IPS DF 4.7 (cell line): ENCODE results near the gene DENND4B.

Source experiments
- DNase-seq: peaks from one replicate; pipeline ENCODE4 v3.0.0-alpha.2; 2013; ENCODE audit warnings: low spot score; ENCODE audit errors: extremely low read depth

The DENND4B gene

GRCh38 chr1:153973071-153973470 lies 26.6 kb upstream of the DENND4B start:
- no peak for DNase-seq

GRCh38 chr1:153970346-153970745 lies 23.8 kb upstream of the DENND4B start:
- DNase-seq: no peak

- DNase-seq: no peak
Measured at GRCh38 chr1:153968972-153969371, 22.5 kb upstream of the DENND4B start.

- no peak for DNase-seq
Measured at GRCh38 chr1:153968408-153968807, 21.9 kb upstream of the DENND4B start.

- DNase-seq: no peak
Measured at GRCh38 chr1:153968000-153968363, 21.5 kb upstream of the DENND4B start.

GRCh38 chr1:153967107-153967999 lies 20.8 kb upstream of the DENND4B start, which contains the start of gene CREB3L4:
TSS of gene CREB3L4 (plus strand) at chr1:153967902. CDS start at chr1:153968526, 624 bp downstream.
- DNase-seq: peak; percentile 99

GRCh38 chr1:153963850-153964331 lies 17.4 kb upstream of the DENND4B start:
- DNase-seq: no peak

- no peak for DNase-seq
Measured at GRCh38 chr1:153963030-153963849, 16.7 kb upstream of the DENND4B start, which contains the start of gene SLC39A1. TSS of gene SLC39A1 (minus strand) at chr1:153963537. CDS start at chr1:153962715, 822 bp downstream.

- no peak for DNase-seq
Measured at GRCh38 chr1:153962088-153963029, 15.8 kb upstream of the DENND4B start.

GRCh38 chr1:153961421-153961820 lies 14.9 kb upstream of the DENND4B start:
- no peak for DNase-seq

GRCh38 chr1:153960206-153960605 lies 13.7 kb upstream of the DENND4B start:
- no peak for DNase-seq

- no peak for DNase-seq
Measured at GRCh38 chr1:153959454-153959853, 12.9 kb upstream of the DENND4B start.

- no peak for DNase-seq
Measured at GRCh38 chr1:153958961-153959260, 12.4 kb upstream of the DENND4B start.

- DNase-seq: peak; percentile 99
Measured at GRCh38 chr1:153958111-153958960, 11.8 kb upstream of the DENND4B start, which contains the start of gene CRTC2. TSS of gene CRTC2 (minus strand) at chr1:153958612. CDS start at chr1:153958497, 115 bp downstream.

GRCh38 chr1:153957744-153958110 lies 11.2 kb upstream of the DENND4B start:
- DNase-seq: no peak

- no peak for DNase-seq
Measured at GRCh38 chr1:153956997-153957715, 10.6 kb upstream of the DENND4B start.

GRCh38 chr1:153954826-153955225 lies 8.3 kb upstream of the DENND4B start:
- DNase-seq: no peak

- no peak for DNase-seq
Measured at GRCh38 chr1:153953859-153954365, 7.4 kb upstream of the DENND4B start.

GRCh38 chr1:153951801-153952200 lies 5.3 kb upstream of the DENND4B start:
- no peak for DNase-seq
